NCI-H2029 treated with DMSO at 0.1 percent for 48 hours (cell line): Measurements from ENCODE around the gene DLGAP3.
"Not testable (repeated sequence)": the region's sequence is repeated elsewhere in the genome, so short reads cannot be mapped to it uniquely, and the experiment has no call there.

Source experiments
- DNase-seq: peaks from one replicate; lab custom pipeline; 2025; lab: John Stamatoyannopoulos, UW

Gene DLGAP3

GRCh38 chr1:34929497-34929852 is at the start of gene DLGAP3:
DLGAP3 (minus strand) TSS chr1:34929650; CDS start chr1:34905383, 24,267 bp downstream.
- no peak for DNase-seq

GRCh38 chr1:34978921-34979320 is 49.5 kb upstream of the DLGAP3 start:
- no peak for DNase-seq

- no peak for DNase-seq
Observed at GRCh38 chr1:34977858-34978257, 48.4 kb upstream of the DLGAP3 start.

- no peak for DNase-seq
Observed at GRCh38 chr1:34977210-34977471, 47.7 kb upstream of the DLGAP3 start.

GRCh38 chr1:34976384-34977209 is 47.1 kb upstream of the DLGAP3 start:
- no peak for DNase-seq

- no peak for DNase-seq
Observed at GRCh38 chr1:34975771-34976170, 46.3 kb upstream of the DLGAP3 start.

GRCh38 chr1:34975338-34975737 is 45.9 kb upstream of the DLGAP3 start:
- no peak for DNase-seq

GRCh38 chr1:34974626-34975025 is 45.2 kb upstream of the DLGAP3 start:
- no peak for DNase-seq

GRCh38 chr1:34973326-34973725 is 43.9 kb upstream of the DLGAP3 start:
- DNase-seq = no peak

- DNase-seq = no peak
Observed at GRCh38 chr1:34970829-34971228, 41.4 kb upstream of the DLGAP3 start.

- no peak for DNase-seq
Observed at GRCh38 chr1:34970220-34970735, 40.8 kb upstream of the DLGAP3 start.

GRCh38 chr1:34968297-34968696 is 38.8 kb upstream of the DLGAP3 start:
- not testable (repeated sequence) for DNase-seq

- not testable (repeated sequence) for DNase-seq
Observed at GRCh38 chr1:34967672-34968071, 38.2 kb upstream of the DLGAP3 start.

- no peak for DNase-seq
Observed at GRCh38 chr1:34965597-34965996, 36.1 kb upstream of the DLGAP3 start.

GRCh38 chr1:34950428-34950827 is 21.0 kb upstream of the DLGAP3 start:
- no peak for DNase-seq

- not testable (repeated sequence) for DNase-seq
Observed at GRCh38 chr1:34948739-34949138, 19.3 kb upstream of the DLGAP3 start.

- not testable (repeated sequence) for DNase-seq
Observed at GRCh38 chr1:34947641-34948314, 18.3 kb upstream of the DLGAP3 start.

- no peak for DNase-seq
Observed at GRCh38 chr1:34946211-34946610, 16.8 kb upstream of the DLGAP3 start.

- not testable (repeated sequence) for DNase-seq
Observed at GRCh38 chr1:34941798-34942197, 12.3 kb upstream of the DLGAP3 start.

- DNase-seq = no peak
Observed at GRCh38 chr1:34930702-34931071, 1.2 kb upstream of the DLGAP3 start.

GRCh38 chr1:34929853-34930701 is 627 bp upstream of the DLGAP3 start:
- DNase-seq = no peak

GRCh38 chr1:34928699-34929496 is 552 bp downstream of the DLGAP3 start:
- DNase-seq = no peak
